ENCODE results near the gene YJU2. TPM values are rescaled to one million over a fixed set of nuclear protein-coding genes. Genes with fewer than 3 reads are reported as not detected.

YJU2 gene
- total RNA-seq, 1 donor from 2014 or later, result 9.2 TPM

DNA sequence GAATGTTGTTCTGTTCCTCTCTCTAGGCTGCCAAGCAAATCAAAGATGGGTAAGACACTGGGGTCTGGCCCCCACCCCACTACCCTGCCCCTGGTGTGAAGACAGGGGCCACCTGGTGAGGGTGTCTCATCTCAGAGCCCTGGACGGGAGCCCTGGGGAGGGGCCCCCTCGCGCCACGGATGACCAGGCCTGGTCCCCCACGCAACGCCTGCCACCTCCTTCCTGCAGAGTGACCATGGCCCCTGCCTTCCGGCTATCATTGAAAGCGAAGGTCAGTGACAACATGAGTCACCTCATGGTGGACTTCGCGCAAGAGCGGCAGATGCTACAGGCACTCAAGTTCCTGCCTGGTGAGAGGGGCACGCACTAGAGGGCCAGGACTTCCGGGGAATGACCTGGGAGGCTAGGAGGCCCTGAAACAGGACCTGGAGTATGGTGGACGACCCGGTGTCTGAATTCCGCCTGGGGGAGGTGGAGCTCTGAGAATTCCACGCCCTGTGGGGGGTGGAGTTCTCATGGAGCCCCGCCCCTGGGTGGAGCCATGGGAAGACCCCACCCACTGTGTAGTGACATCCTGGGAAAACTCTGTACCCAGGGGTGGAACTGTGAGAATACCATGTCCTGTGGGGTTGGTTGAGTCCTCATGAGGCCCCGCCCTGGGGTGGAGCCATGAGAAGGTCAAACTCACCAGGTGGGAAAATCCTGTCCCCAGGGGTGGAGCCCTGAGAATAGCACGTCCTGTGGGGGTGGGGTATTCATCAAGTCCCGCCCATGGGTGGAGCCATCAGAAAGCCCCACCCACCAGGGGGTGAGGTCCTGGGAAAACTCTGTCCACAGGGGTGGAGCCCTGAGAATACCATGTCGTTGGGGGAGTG lies 63.6 kb downstream of the YJU2 start:
- ATAC-seq, result no peak
- intact Hi-C loops (cut with DNase I), result no loop called here
- DNase-seq (ENCODE audit: missing footprints), result no peak

DNA sequence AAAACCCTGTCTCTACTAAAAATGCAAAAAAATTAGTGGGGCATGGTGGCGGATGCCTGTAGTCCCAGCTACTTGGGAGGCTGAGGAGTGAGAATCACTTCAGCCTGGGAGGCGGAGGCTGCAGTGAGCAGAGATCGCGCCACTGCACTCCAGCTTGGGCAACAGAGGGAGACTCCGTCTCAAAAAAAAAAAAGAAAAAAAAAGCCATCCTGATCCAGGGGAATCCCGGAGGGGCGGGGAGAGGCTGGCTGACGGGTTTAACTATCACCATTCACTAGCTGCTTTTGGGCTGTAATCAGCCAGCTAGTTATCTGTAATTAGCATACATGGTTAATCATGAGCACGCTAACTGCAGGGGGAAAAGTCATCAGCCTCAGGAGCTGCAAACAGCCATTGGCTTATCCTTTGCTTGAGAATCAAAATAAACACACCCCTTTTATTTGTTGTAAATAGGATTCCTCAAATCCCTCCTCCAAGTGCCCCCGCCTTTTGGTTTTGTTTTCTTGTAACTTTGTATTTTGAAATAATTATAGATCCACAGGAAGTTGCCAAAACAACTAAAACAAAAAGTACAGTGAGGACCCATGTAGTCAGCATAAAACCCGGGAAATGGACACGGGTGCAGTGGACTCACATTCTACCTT lies 67.1 kb downstream of the YJU2 start:
- no peak for DNase-seq (ENCODE audit: missing footprints)
- intact Hi-C loops (cut with DNase I), result no loop called here
- ATAC-seq, result no peak

DNA sequence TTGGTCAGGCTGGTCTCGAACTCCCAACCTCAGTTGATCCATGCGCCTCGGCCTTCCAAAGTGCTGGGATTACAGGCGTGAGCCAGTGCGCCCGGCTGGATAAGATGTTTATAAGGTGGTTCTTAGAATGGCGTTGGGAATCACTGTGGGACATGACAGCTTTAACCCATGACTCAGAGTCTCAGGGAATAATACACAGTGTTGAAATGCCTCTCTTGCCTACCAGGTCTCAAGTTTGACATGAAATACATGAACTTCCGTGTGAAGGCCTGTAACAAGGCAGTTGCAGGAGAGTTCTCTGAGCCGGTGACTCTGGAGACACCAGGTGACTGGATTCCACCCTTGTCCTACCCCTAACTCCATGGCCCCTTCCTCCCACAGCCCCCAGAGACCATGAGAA lies 70.1 kb downstream of the YJU2 start:
- DNase-seq (ENCODE audit: missing footprints) (no peak), ATAC-seq (no peak)
- intact Hi-C loops (cut with DNase I), result no loop called here

DNA sequence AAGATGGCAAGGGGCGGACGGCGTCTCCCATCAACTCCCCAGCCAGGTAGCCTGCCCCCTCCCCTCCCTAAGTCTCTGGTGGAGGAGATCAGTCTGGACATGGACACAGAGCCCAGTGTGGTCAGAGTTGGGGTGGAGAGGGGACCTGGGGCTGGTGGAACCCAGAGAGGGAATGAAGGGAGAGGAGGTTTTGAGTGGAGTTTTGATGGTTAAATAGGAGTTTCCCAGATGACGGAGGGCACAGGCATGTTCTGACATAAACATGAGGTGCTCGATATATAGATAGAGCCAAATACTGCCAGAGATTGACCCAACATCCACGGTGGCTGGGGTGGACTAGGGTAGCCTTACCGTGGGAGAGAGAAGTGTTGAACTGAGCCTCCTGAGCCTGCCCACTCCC lies 71.6 kb downstream of the YJU2 start:
- DNase-seq (ENCODE audit: missing footprints) (no peak), ATAC-seq (no peak)
- intact Hi-C loops (cut with DNase I), result no loop called here

Other genes with a start within 250 kb of the YJU2 start
- 16.1 TPM for gene PIAS4, start 239.3 kb upstream of the YJU2 start, total RNA-seq
- 30.8 TPM for gene ZBTB7A, start 180.2 kb upstream of the YJU2 start, total RNA-seq
- 138 TPM for gene MAP2K2, start 123.0 kb upstream of the YJU2 start, total RNA-seq
- not detected for gene CREB3L3, start 93.4 kb upstream of the YJU2 start, total RNA-seq
- gene SIRT6, start 64.5 kb upstream of the YJU2 start, total RNA-seq, result 10.4 TPM
- gene ANKRD24, start 64.4 kb upstream of the YJU2 start, total RNA-seq, result 0.19 TPM
- gene EBI3, start 17.6 kb upstream of the YJU2 start, total RNA-seq, result 0.73 TPM
- not detected for gene SHD, start 32.2 kb downstream of the YJU2 start, total RNA-seq
- gene TMIGD2, start 55.3 kb downstream of the YJU2 start, total RNA-seq, result not detected
- not detected for gene FSD1, start 57.5 kb downstream of the YJU2 start, total RNA-seq
- gene STAP2, start 91.7 kb downstream of the YJU2 start, total RNA-seq, result 4.3 TPM
- gene MPND, start 96.5 kb downstream of the YJU2 start, total RNA-seq, result 21.0 TPM
- 22.0 TPM for gene SH3GL1, start 153.5 kb downstream of the YJU2 start, total RNA-seq
- 5.9 TPM for gene CHAF1A, start 155.6 kb downstream of the YJU2 start, total RNA-seq
- gene UBXN6, start 210.7 kb downstream of the YJU2 start, total RNA-seq, result 119 TPM
- 28.2 TPM for gene HDGFL2, start 225.2 kb downstream of the YJU2 start, total RNA-seq